ENCODE results near the gene RASGRP1. TPM values are rescaled to one million over a fixed set of nuclear protein-coding genes. Genes with fewer than 3 reads are reported as not detected.

Gene RASGRP1
- total RNA-seq, 1 donor = 0.36 TPM

GRCh38 chr15:38453971-38454695, 110.5 kb downstream of the RASGRP1 start, which contains the start of gene FAM98B:
Gene FAM98B, plus strand, starts transcription at chr15:38454127. Its CDS starts 35 bp downstream, at chr15:38454162.
- Histone ChIP-seq H3K27me3 (ENCODE audit: insufficient read depth, low read length) (peaks cover 8% of the 10 kb centered on the region), H3K36me3 (ENCODE audit: insufficient read depth, low read length) (no peaks in the 10 kb centered on the region), H3K27ac (ENCODE audit: low read depth, low read length) (peak within 1 kb of the TSS; percentile 86), H3K79me2 (ENCODE audit: insufficient read depth, low read length) (peaks cover 51% of the 10 kb centered on the region), H4K20me1 (ENCODE audit: insufficient read depth, low read length) (peaks cover 3% of the 10 kb centered on the region), H3K4me2 (ENCODE audit: insufficient read depth, low read length) (peak within 1 kb of the TSS; percentile 97), H3K4me1 (ENCODE audit: insufficient read depth, low read length) (peaks cover 8% of the 10 kb centered on the region), H2AFZ (ENCODE audit: low read length) (peak within 1 kb of the TSS; percentile 100), H3K4me3 (ENCODE audit: insufficient read depth, low read length) (peak within 1 kb of the TSS; percentile 96), H3K9me3 (ENCODE audit: low read depth, low read length) (no peaks in the 10 kb centered on the region)
- TF ChIP-seq CTCF (IDR thresholded peaks at IDR 0.05; ENCODE audit: extremely low read depth, low read depth, low read length) = no peak
- DNase-seq (ENCODE audit: insufficient read length, low spot score, missing footprints) = peak; percentile 80

- Histone ChIP-seq H3K4me1 (ENCODE audit: insufficient read depth, low read length) (no peaks in the 10 kb centered on the region), H3K36me3 (ENCODE audit: insufficient read depth, low read length) (no peaks in the 10 kb centered on the region), H3K27ac (ENCODE audit: low read depth, low read length) (no peak overlapping the region), H4K20me1 (ENCODE audit: insufficient read depth, low read length) (no peaks in the 10 kb centered on the region), H3K79me2 (ENCODE audit: insufficient read depth, low read length) (no peaks in the 10 kb centered on the region), H3K27me3 (ENCODE audit: insufficient read depth, low read length) (peaks cover 25% of the 10 kb centered on the region), H3K4me3 (ENCODE audit: insufficient read depth, low read length) (no peak overlapping the region), H2AFZ (ENCODE audit: low read length) (no peak overlapping the region), H3K9me3 (ENCODE audit: low read depth, low read length) (no peaks in the 10 kb centered on the region), H3K4me2 (ENCODE audit: insufficient read depth, low read length) (no peak overlapping the region)
- no peak for TF ChIP-seq CTCF (IDR thresholded peaks at IDR 0.05; ENCODE audit: extremely low read depth, low read depth, low read length)
- DNase-seq (ENCODE audit: insufficient read length, low spot score, missing footprints) = no peak
Observed at GRCh38 chr15:38441130-38441519, 123.5 kb downstream of the RASGRP1 start.

GRCh38 chr15:38440353-38441129, 124.1 kb downstream of the RASGRP1 start:
- Histone ChIP-seq H3K36me3 (ENCODE audit: insufficient read depth, low read length) (no peaks in the 10 kb centered on the region), H3K4me2 (ENCODE audit: insufficient read depth, low read length) (no peak overlapping the region), H3K27ac (ENCODE audit: low read depth, low read length) (no peak overlapping the region), H3K4me1 (ENCODE audit: insufficient read depth, low read length) (no peaks in the 10 kb centered on the region), H4K20me1 (ENCODE audit: insufficient read depth, low read length) (no peaks in the 10 kb centered on the region), H3K27me3 (ENCODE audit: insufficient read depth, low read length) (peaks cover 23% of the 10 kb centered on the region), H3K9me3 (ENCODE audit: low read depth, low read length) (no peaks in the 10 kb centered on the region), H3K4me3 (ENCODE audit: insufficient read depth, low read length) (no peak overlapping the region), H2AFZ (ENCODE audit: low read length) (no peak overlapping the region), H3K79me2 (ENCODE audit: insufficient read depth, low read length) (no peaks in the 10 kb centered on the region)
- DNase-seq (ENCODE audit: insufficient read length, low spot score, missing footprints) = no peak
- TF ChIP-seq CTCF (IDR thresholded peaks at IDR 0.05; ENCODE audit: extremely low read depth, low read depth, low read length) = peak; percentile 96

Other genes starting within 250 kb of the RASGRP1 start
- gene FAM98B, start 110.7 kb downstream of the RASGRP1 start, total RNA-seq = 7.4 and 9.8 TPM in 2 replicates